HCT116 (cell line): ENCODE data around the gene ASS1. TPM values are rescaled to one million over a fixed set of nuclear protein-coding genes. Genes with fewer than 3 reads are reported as not detected.

Experiments
- ATAC-seq: fragments of 200-7000 bp; cut with Tn5 transposase; 2 replicates; pipeline ENCODE4 v1.9.1; 2020; ENCODE audit warnings: mild to moderate bottlenecking, moderate library complexity
- BruUV-seq: library from RNA; stranded (reverse); fragments of 400-500 nt; replicated peaks from 2 replicates; lab custom pipeline; 2021; lab: Mats Ljungman, UMichigan
- CTCF ChIA-PET: fragments of 300-600 bp; sonication (Branson Sonifier 250); formaldehyde crosslinking; loops from one replicate; lab custom pipeline; 2021; ENCODE audit warnings: antibody characterized with exemption; lab: Charles Lee
- POLR2A ChIA-PET: fragments of 300-600, 350-600 bp; sonication (Branson Sonifier 250); formaldehyde crosslinking; loops from one replicate; lab custom pipeline; 2021; ENCODE audit warnings: antibody characterized with exemption; lab: Charles Lee
- RAD21 ChIA-PET, 2 experiments: fragments of 300-600 bp; sonication (Branson Sonifier 250); formaldehyde crosslinking; loops; one replicate each; lab custom pipeline; 2023; ENCODE audit warnings: low total read pairs in 2 of 2; ENCODE audit not compliant: uncharacterized antibody in 2 of 2, unreplicated experiment in 2 of 2, low non-redundant PET in 1 of 2; lab: Charles Lee
- DNase-seq: peaks from one replicate; pipeline ENCODE4 v3.0.0-alpha.2; 2010; ENCODE audit warnings: low read depth, low spot score
- H2AFZ ChIP-seq: fragments of 200-600 bp; shearing (Covaris generic), sonication (generic); 2 replicates; pipeline ENCODE4 v1.6.1; 2017; ENCODE audit warnings: low read depth, mixed run types, mixed read lengths, antibody characterized with exemption, low read length; ENCODE audit not compliant: poor library complexity, severe bottlenecking
- H3K27ac ChIP-seq: 2 replicates; pipeline ENCODE4 v1.5.1; 2012; ENCODE audit warnings: low read depth, low read length
- H3K27me3 ChIP-seq: fragments of 200-600 bp; sonication (generic); 2 replicates; pipeline ENCODE4 v1.6.1; 2016; ENCODE audit warnings: mixed run types, low read length, mixed read lengths; ENCODE audit not compliant: insufficient read depth
- H3K36me3 ChIP-seq, 2 experiments: fragments of 200-500 bp in 1 of 2; fragments of 200-600 bp in 1 of 2; sonication (Bioruptor generic) in 1 of 2; sonication (generic) in 1 of 2; 2 replicates each; pipeline versions ENCODE4 v1.5.1 to v1.6.1; 2014 to 2016; ENCODE audit warnings: low read length in 2 of 2, inconsistent platforms in 1 of 2, mixed read lengths in 1 of 2, mixed run types in 1 of 2; ENCODE audit not compliant: insufficient read depth in 2 of 2, control insufficient read depth in 1 of 2
- H3K4me1 ChIP-seq, 2 experiments: fragments of 200-600 bp in 1 of 2; sonication (generic) in 1 of 2; 2 replicates each; pipeline versions ENCODE4 v1.5.1 to v1.6.1; 2012 to 2017; ENCODE audit warnings: low read length in 2 of 2, inconsistent platforms in 1 of 2, mild to moderate bottlenecking in 1 of 2, mixed read lengths in 1 of 2, mixed run types in 1 of 2, moderate library complexity in 1 of 2; ENCODE audit not compliant: insufficient read depth in 2 of 2, control insufficient read depth in 1 of 2
- H3K4me2 ChIP-seq: fragments of 200-600 bp; sonication (generic); 2 replicates; pipeline ENCODE4 v1.6.1; 2017; ENCODE audit warnings: mixed run types, low read length, mixed read lengths
- H3K4me3 ChIP-seq, 2 experiments: fragments of 200-600 bp in 1 of 2; sonication (generic) in 1 of 2; replicated peaks in 1 of 2; 2 replicates each; pipeline ENCODE4 v1.5.1; 2011 to 2016; ENCODE audit warnings: low read length in 2 of 2, control low read depth in 1 of 2, low read depth in 1 of 2, mild to moderate bottlenecking in 1 of 2, mixed read lengths in 1 of 2, mixed run types in 1 of 2
- H3K79me2 ChIP-seq: fragments of 200-600 bp; sonication (generic); 2 replicates; pipeline ENCODE4 v1.6.1; 2017; ENCODE audit warnings: mild to moderate bottlenecking, mixed run types, low read length, moderate library complexity, mixed read lengths; ENCODE audit not compliant: insufficient read depth
- H3K9ac ChIP-seq: fragments of 200-600 bp; sonication (generic); 2 replicates; pipeline ENCODE4 v1.6.1; 2016; ENCODE audit warnings: low read length, mixed read lengths
- H3K9me2 ChIP-seq: fragments of 200-600 bp; sonication (generic), shearing (Covaris generic); 2 replicates; pipeline ENCODE4 v1.6.1; 2017; ENCODE audit warnings: mixed run types, mild to moderate bottlenecking, moderate library complexity; ENCODE audit not compliant: insufficient read depth
- H3K9me3 ChIP-seq, 2 experiments: fragments of 200-500 bp in 1 of 2; fragments of 200-600 bp in 1 of 2; sonication (Bioruptor generic) in 1 of 2; sonication (generic) in 1 of 2; 2 replicates each; pipeline ENCODE4 v1.6.1; 2014 to 2017; ENCODE audit warnings: low read length in 2 of 2, mixed read lengths in 2 of 2, inconsistent platforms in 1 of 2, low read depth in 1 of 2, mild to moderate bottlenecking in 1 of 2, mixed run types in 1 of 2, moderate library complexity in 1 of 2; ENCODE audit not compliant: control insufficient read depth in 1 of 2, insufficient read depth in 1 of 2
- H4K20me1 ChIP-seq: fragments of 200-600 bp; sonication (generic), shearing (Covaris generic); 2 replicates; pipeline ENCODE4 v1.6.1; 2017; ENCODE audit warnings: mixed run types, mild to moderate bottlenecking, moderate library complexity; ENCODE audit not compliant: insufficient read depth
- CEBPB ChIP-seq: IDR thresholded peaks from 2 replicates; pipeline ENCODE4 v1.6.1; 2012; ENCODE audit warnings: low read depth
- CTCF ChIP-seq, 3 experiments: fragments of 200-600 bp in 1 of 3; sonication (generic) in 1 of 3; IDR thresholded peaks in 2 of 3; conservative IDR thresholded peaks in 1 of 3; 2 replicates each; pipeline ENCODE4 v1.5.1; 2012 to 2017; ENCODE audit warnings: low read depth in 2 of 3, low read length in 2 of 3, antibody characterized with exemption in 1 of 3, borderline replicate concordance in 1 of 3, control low read depth in 1 of 3, mild to moderate bottlenecking in 1 of 3, mixed read lengths in 1 of 3, mixed run types in 1 of 3, moderate library complexity in 1 of 3; ENCODE audit not compliant: insufficient read depth in 1 of 3
- EGR1 ChIP-seq: IDR thresholded peaks from 2 replicates; pipeline ENCODE4 v1.6.1; 2012; ENCODE audit warnings: low read depth
- ELF1 ChIP-seq: IDR thresholded peaks from 2 replicates; pipeline ENCODE4 v1.6.1; 2012; ENCODE audit warnings: low read depth, borderline replicate concordance
- EZH2 ChIP-seq: fragments of 200-600 bp; sonication (generic); IDR thresholded peaks from 2 replicates; pipeline ENCODE4 v1.6.1; 2017; ENCODE audit warnings: antibody characterized with exemption, mixed run types
- EZH2phosphoT487 ChIP-seq: fragments of 200-600 bp; IDR thresholded peaks from 2 replicates; pipeline ENCODE4 v1.6.1; 2018; ENCODE audit warnings: antibody characterized with exemption, borderline replicate concordance
- FOSL1 ChIP-seq: IDR thresholded peaks from 2 replicates; pipeline ENCODE4 v1.6.1; 2012; ENCODE audit warnings: low read depth
- JUND ChIP-seq: IDR thresholded peaks from 2 replicates; pipeline ENCODE4 v1.6.1; 2012
- MAX ChIP-seq: IDR thresholded peaks from 2 replicates; pipeline ENCODE4 v1.6.1; 2012
- POLR2A ChIP-seq: IDR thresholded peaks from 2 replicates; pipeline ENCODE4 v1.7.0; 2011; ENCODE audit warnings: borderline replicate concordance; ENCODE audit not compliant: insufficient read depth, insufficient read length; ENCODE audit errors: extremely low read depth
- POLR2AphosphoS5 ChIP-seq: IDR thresholded peaks from 2 replicates; pipeline ENCODE4 v1.6.1; 2011; ENCODE audit warnings: mild to moderate bottlenecking, low read depth, low read length, moderate library complexity
- RAD21 ChIP-seq: IDR thresholded peaks from 2 replicates; pipeline ENCODE4 v1.6.1; 2012; ENCODE audit warnings: low read depth, mild to moderate bottlenecking
- SP1 ChIP-seq: IDR thresholded peaks from 2 replicates; pipeline ENCODE4 v1.6.1; 2012; ENCODE audit warnings: low read depth
- TCF7L2 ChIP-seq: IDR thresholded peaks from 2 replicates; pipeline ENCODE4 v1.7.0; 2011; ENCODE audit warnings: borderline replicate concordance, inconsistent platforms; ENCODE audit not compliant: insufficient read depth, insufficient read length; ENCODE audit errors: extremely low read depth
- YY1 ChIP-seq: IDR thresholded peaks from 2 replicates; pipeline ENCODE4 v1.6.1; 2011; ENCODE audit warnings: low read length, low read depth, moderate library complexity, mild to moderate bottlenecking; ENCODE audit not compliant: insufficient replicate concordance; ENCODE audit errors: extremely low read depth
- ZNF274 ChIP-seq: fragments of 200-500 bp; sonication (Bioruptor generic); IDR thresholded peaks from 2 replicates; pipeline ENCODE4 v1.6.1; 2014; ENCODE audit warnings: mild to moderate bottlenecking, low read depth, low read length, inconsistent platforms
- intact Hi-C: fragments of 100-400 bp; cut with micrococcal nuclease; formaldehyde crosslinking; loops from 2 replicates; pipeline ENCODE4 v1.10.0; 2022
- total RNA-seq: library from RNA; stranded (reverse); gene quantifications from one replicate; pipeline ENCODE4 v1.2.1, GENCODE V29; 2021; ENCODE audit not compliant: unreplicated experiment
- TF ChIP-seq, protein P1 (sequence below): IDR thresholded peaks from 2 replicates; pipeline ENCODE4 v1.6.1; 2012

Gene ASS1
- total RNA-seq, 1 experiment from 2014 or later = 92.6 TPM

DNA sequence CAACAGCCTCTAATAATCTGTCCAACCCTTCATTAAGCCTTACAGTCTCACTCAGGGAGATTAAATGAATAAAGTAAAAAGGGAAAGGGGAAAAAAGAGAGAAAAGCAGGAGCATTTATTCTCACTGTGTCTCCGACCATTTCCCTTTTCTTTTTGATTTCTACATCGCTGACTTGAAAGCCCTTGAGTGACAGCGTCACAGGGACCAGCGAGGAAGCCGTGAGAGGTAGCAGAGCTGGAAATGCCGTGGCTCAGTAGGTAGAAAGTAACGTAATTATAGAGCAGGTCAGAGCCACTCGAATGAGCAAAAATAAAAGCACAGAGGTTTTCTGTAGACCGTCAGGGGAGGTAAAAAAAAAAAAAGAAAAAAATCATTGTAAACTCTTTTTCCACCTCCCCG, 52.4 kb downstream of the ASS1 start:
- no peak for DNase-seq
- no peak for TF ChIP-seq TCF7L2
- TF ChIP-seq SP1 = no peak
- TF ChIP-seq CEBPB = no peak
- no peak for TF ChIP-seq YY1
- TF ChIP-seq MAX = no peak
- TF ChIP-seq, protein P1, sequence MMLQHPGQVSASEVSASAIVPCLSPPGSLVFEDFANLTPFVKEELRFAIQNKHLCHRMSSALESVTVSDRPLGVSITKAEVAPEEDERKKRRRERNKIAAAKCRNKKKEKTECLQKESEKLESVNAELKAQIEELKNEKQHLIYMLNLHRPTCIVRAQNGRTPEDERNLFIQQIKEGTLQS = no peak
- no peak for TF ChIP-seq EZH2phosphoT487
- TF ChIP-seq ZNF274 = no peak
- TF ChIP-seq EGR1 = no peak
- TF ChIP-seq POLR2AphosphoS5 = no peak
- TF ChIP-seq, all 23 proteins: peak for 0
- Histone ChIP-seq H3K4me3 (no peak overlapping the region), H3K4me2 (no peak overlapping the region), H3K79me2 (no peaks in the 10 kb centered on the region), H3K27me3 (no peaks in the 10 kb centered on the region), H3K9ac (no peak overlapping the region), H3K36me3 (no peaks in the 10 kb centered on the region), H3K27ac (no peak overlapping the region), H3K9me2 (no peaks in the 10 kb centered on the region), H4K20me1 (no peaks in the 10 kb centered on the region), H3K4me1 (peaks cover 11 to 18% of the 10 kb centered on the region in 2 experiments), H2AFZ (no peak overlapping the region), H3K9me3 (peaks cover 3 to 16% of the 10 kb centered on the region in 2 experiments; a peak in 2 of 4 replicates)
- ChIA-PET RAD21 (no interaction called here), POLR2A (no interaction called here), CTCF (no interaction called here)
- no peak for ATAC-seq
- intact Hi-C loops = no loop called here
- BruUV-seq = no TSS peak

DNA sequence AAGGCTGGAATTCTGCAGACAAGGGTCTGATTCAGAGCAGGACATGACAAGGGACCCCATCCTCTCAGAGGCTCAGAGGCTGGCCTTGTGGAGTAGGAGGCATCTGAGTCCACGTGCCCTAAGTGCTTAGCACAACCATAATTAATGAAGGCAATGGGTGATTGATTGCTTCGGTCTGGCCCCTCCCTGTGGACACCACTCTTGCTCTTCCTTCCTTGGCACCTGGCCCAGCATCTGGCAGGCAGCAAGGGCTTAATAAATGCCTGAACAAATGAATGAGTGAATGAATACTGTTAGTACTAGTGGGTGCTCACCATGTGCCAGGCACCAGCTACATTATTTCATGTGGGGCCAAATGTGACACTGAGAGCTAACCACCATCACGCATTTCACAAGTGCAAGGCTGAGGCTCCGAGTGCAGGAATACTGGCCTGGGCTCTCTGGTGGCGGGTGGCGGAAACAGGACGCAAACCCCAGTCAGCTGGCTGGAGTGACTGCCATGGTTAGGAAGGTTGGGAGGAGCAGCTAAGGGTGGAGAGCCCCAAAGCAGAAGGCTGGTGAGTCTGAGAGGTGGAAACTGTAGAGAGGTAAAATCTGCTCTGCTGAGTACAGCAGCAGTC, 53.6 kb downstream of the ASS1 start:
- no peaks in the 10 kb centered on the region for H3K79me2 ChIP-seq
- no peaks in the 10 kb centered on the region for H4K20me1 ChIP-seq
- no peak overlapping the region for H3K4me2 ChIP-seq
- intact Hi-C loops = no loop called here
- no peak for DNase-seq
- H3K27ac ChIP-seq = no peak overlapping the region
- ATAC-seq = no peak
- H3K27me3 ChIP-seq = no peaks in the 10 kb centered on the region
- ChIA-PET CTCF (no interaction called here), POLR2A (no interaction called here), RAD21 (no interaction called here)
- BruUV-seq = no TSS peak
- peaks cover 3 to 16% of the 10 kb centered on the region in 2 experiments; a peak in 2 of 4 replicates for H3K9me3 ChIP-seq
- H3K4me1 ChIP-seq = peaks cover 11 to 18% of the 10 kb centered on the region in 2 experiments
- H3K9ac ChIP-seq = no peak overlapping the region
- H3K4me3 ChIP-seq = no peak overlapping the region
- no peaks in the 10 kb centered on the region for H3K9me2 ChIP-seq
- no peaks in the 10 kb centered on the region for H3K36me3 ChIP-seq
- H2AFZ ChIP-seq = no peak overlapping the region
- TF ChIP-seq POLR2A = no peak
- no peak for TF ChIP-seq ELF1
- no peak for TF ChIP-seq JUND
- no peak for TF ChIP-seq RAD21
- no peak for TF ChIP-seq CEBPB
- no peak for TF ChIP-seq SP1
- no peak for TF ChIP-seq EZH2
- TF ChIP-seq ZNF274 = no peak
- no peak for TF ChIP-seq CTCF (IDR thresholded peaks at IDR 0.05 in 2 of 3, conservative IDR thresholded peaks at IDR 0.05 in 1 of 3; ENCODE audit: borderline replicate concordance in 1 of 3, insufficient read depth in 1 of 3, low read depth in 2 of 3, low read length in 2 of 3)
- TF ChIP-seq FOSL1 = no peak
- no peak for TF ChIP-seq YY1
